Measurements from ENCODE around the gene CMSS1. TPM values are rescaled to one million over a fixed set of nuclear protein-coding genes. Genes with fewer than 3 reads are reported as not detected.
A peak's percentile ranks its signal among the peaks of the same experiment; 100 is the strongest.

The CMSS1 gene
- total and polyA plus RNA-seq, 2 of the 13 experiments (the other 11 are each of a cell fraction or from before 2014, with no cell fraction given) = 6.4 to 48.7 TPM

GRCh38 chr3:99921377-99921695 is 103.7 kb downstream of the CMSS1 start (continued):
- TF ChIP-seq, protein P1, sequence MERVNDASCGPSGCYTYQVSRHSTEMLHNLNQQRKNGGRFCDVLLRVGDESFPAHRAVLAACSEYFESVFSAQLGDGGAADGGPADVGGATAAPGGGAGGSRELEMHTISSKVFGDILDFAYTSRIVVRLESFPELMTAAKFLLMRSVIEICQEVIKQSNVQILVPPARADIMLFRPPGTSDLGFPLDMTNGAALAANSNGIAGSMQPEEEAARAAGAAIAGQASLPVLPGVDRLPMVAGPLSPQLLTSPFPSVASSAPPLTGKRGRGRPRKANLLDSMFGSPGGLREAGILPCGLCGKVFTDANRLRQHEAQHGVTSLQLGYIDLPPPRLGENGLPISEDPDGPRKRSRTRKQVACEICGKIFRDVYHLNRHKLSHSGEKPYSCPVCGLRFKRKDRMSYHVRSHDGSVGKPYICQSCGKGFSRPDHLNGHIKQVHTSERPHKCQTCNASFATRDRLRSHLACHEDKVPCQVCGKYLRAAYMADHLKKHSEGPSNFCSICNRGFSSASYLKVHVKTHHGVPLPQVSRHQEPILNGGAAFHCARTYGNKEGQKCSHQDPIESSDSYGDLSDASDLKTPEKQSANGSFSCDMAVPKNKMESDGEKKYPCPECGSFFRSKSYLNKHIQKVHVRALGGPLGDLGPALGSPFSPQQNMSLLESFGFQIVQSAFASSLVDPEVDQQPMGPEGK (CRISPR knock-in tag; IDR thresholded peaks at IDR 0.05) = no peak
- no peak for TF ChIP-seq ZNF296 (CRISPR knock-in tag; conservative IDR thresholded peaks at IDR 0.05)
- TF ChIP-seq MXD4 (CRISPR knock-in tag; IDR thresholded peaks at IDR 0.05) = no peak
- no peak for TF ChIP-seq SMARCE1 (IDR thresholded peaks at IDR 0.05; ENCODE audit: borderline replicate concordance)
- no peak for TF ChIP-seq NFE2 (CRISPR knock-in tag; IDR thresholded peaks at IDR 0.05)
- TF ChIP-seq ZNF550 (CRISPR knock-in tag; IDR thresholded peaks at IDR 0.05; ENCODE audit: borderline replicate concordance) = no peak
- TF ChIP-seq ZNF468 (CRISPR knock-in tag; IDR thresholded peaks at IDR 0.05) = peak; percentile 83; the same call in 1 of the 2 replicates
- no peak for TF ChIP-seq MXD3 (CRISPR knock-in tag; IDR thresholded peaks at IDR 0.05)
- TF ChIP-seq GLI4 (CRISPR knock-in tag; IDR thresholded peaks at IDR 0.05; ENCODE audit: borderline replicate concordance) = no peak
- TF ChIP-seq ZBTB40 (IDR thresholded peaks at IDR 0.05) = no peak
- TF ChIP-seq ZBTB40 (CRISPR knock-in tag; IDR thresholded peaks at IDR 0.05) = peak; percentile 0; the same call in 1 of the 2 replicates
- no peak for TF ChIP-seq HBP1 (CRISPR knock-in tag; IDR thresholded peaks at IDR 0.05; ENCODE audit: low read depth)
- TF ChIP-seq GABPB1 (CRISPR knock-in tag; IDR thresholded peaks at IDR 0.05) = 0 out of 2 replicates have a peak, but pooled peaks have one; percentile 6
- no peak for TF ChIP-seq ZNF382 (CRISPR knock-in tag; IDR thresholded peaks at IDR 0.05; ENCODE audit: borderline replicate concordance)
- TF ChIP-seq SIX4 (CRISPR knock-in tag; IDR thresholded peaks at IDR 0.05) = no peak
- no peak for TF ChIP-seq TERF1 (CRISPR knock-in tag; IDR thresholded peaks at IDR 0.05)
- TF ChIP-seq NR2F6 (IDR thresholded peaks at IDR 0.05) = no peak
- TF ChIP-seq NR2F6 (CRISPR knock-in tag; IDR thresholded peaks at IDR 0.05) = no peak

Data from HepG2 (cell line).